Measurements from ENCODE around the gene BLVRA. TPM values are rescaled to one million over a fixed set of nuclear protein-coding genes. Genes with fewer than 3 reads are reported as not detected.
"Not testable (repeated sequence)": the region's sequence is repeated elsewhere in the genome, so short reads cannot be mapped to it uniquely, and the experiment has no call there.

BLVRA gene, protein sequence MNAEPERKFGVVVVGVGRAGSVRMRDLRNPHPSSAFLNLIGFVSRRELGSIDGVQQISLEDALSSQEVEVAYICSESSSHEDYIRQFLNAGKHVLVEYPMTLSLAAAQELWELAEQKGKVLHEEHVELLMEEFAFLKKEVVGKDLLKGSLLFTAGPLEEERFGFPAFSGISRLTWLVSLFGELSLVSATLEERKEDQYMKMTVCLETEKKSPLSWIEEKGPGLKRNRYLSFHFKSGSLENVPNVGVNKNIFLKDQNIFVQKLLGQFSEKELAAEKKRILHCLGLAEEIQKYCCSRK
- 100 to 1,000 TPM in 2 of 4 donors, 10 to 100 TPM in 2; 60.4 to 105 (median 94.0) TPM for total RNA-seq
- 10 to 100 TPM; 22.9 to 35.4 (median 27.9) TPM for polyA plus RNA-seq

- no peak for TF ChIP-seq CTCF (IDR thresholded peaks at IDR 0.05)
- peak; percentile 49 to 80 (median 73) for TF ChIP-seq POLR2AphosphoS5 (IDR thresholded peaks at IDR 0.05)
- peak in 1 of 2 donors; percentile 21 for TF ChIP-seq POLR2A (IDR thresholded peaks at IDR 0.05)
- DNase-seq, result peak; percentile 85
These were observed at the start of gene BLVRA for GRCh38 chr7:43758029-43758821. Gene BLVRA, plus strand, starts transcription at chr7:43758680. Its CDS starts 12,479 bp downstream, at chr7:43771159.

GRCh38 chr7:43711503-43711902, 47.0 kb upstream of the BLVRA start:
- Histone ChIP-seq H3K9me3 (no peaks in the 10 kb centered on the region), H3K27me3 (no peaks in the 10 kb centered on the region), H3K4me3 (no peak overlapping the region), H3K27ac (no peak overlapping the region), H3K36me3 (no peaks in the 10 kb centered on the region), H3K4me1 (peaks cover 0 to 5% (median 0%) of the 10 kb centered on the region in 4 donors)
- TF ChIP-seq CTCF (IDR thresholded peaks at IDR 0.05) (no peak), EP300 (IDR thresholded peaks at IDR 0.05) (no peak), POLR2AphosphoS5 (IDR thresholded peaks at IDR 0.05) (no peak), POLR2A (IDR thresholded peaks at IDR 0.05) (no peak)
- intact Hi-C loops (cut with DNase I), result no loop called here
- WGBS, 2 donors, result 76 to 89% methylated on average over 1 of the region's 1 CpG
- DNase-seq, result no peak

More at GRCh38 chr7:43758029-43758821, at the start of gene BLVRA:
- peaks cover 0 to 28% (median 21%) of the 10 kb centered on the region in 4 donors for H3K4me1 ChIP-seq
- H3K4me3 ChIP-seq, result peak within 1 kb of the TSS; percentile 56 to 97 (median 82)
- no peaks in the 10 kb centered on the region for H3K27me3 ChIP-seq
- H3K27ac ChIP-seq, result peak within 1 kb of the TSS; percentile 81 to 91 (median 84)
- H3K36me3 ChIP-seq, result no peaks in the 10 kb centered on the region
- H3K9me3 ChIP-seq, result no peaks in the 10 kb centered on the region
- intact Hi-C loops (cut with DNase I), result loop anchor here (2.0 kb wide), 1 partner anchor 25 kb away; no protein-coding TSS in a partner anchor
- WGBS, 2 donors, result 4 to 6% methylated on average over 67 of the region's 67 CpGs

DNA sequence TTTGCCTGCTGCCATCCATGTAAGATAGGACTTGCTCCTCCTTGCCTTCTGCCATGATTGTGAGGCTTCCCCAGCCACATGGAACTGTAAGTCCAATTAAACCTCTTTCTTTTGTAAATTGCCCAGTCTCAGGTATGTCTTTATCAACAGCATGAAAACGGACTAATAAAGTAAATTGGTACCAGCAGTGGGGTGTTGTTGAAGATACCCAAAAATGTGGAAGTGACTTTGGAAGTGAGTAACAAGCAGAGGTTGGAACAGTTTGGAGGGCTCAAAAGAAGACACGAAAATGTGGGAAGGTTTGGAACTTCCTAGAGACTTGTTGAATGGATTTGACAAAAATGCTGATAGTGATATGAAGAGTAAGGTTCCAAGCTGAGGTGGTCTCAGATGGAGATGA, 42.5 kb upstream of the BLVRA start:
- H3K27me3 ChIP-seq; DNase-seq; H3K27ac ChIP-seq; H3K9me3 ChIP-seq; H3K36me3 ChIP-seq; H3K4me3 ChIP-seq; intact Hi-C loops (cut with DNase I); H3K4me1 ChIP-seq: not testable (repeated sequence)
- WGBS, 2 donors, result 95 to 96% methylated on average over 2 of the region's 2 CpGs

DNA sequence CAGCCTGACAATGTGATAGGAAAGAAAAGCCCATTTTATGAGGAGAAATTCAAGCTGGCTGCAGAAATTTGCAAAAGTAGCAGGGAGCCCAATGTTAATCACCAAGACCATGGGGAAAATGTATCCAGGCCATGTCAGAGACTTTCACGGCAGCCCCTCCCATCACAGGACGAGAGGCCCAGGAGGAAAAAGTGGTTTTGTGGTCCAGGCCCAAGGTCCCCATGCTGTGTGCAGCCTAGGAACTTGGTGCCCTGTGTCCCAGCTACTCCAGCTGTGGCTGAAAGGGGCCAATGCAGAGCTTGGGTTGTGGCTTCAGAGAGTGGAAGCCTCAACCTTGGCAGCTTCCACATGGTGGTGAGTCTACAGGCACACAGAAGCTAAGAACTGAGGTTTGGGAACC, 41.9 kb upstream of the BLVRA start:
- no peak for DNase-seq
- Histone ChIP-seq H3K9me3 (no peaks in the 10 kb centered on the region), H3K27me3 (no peaks in the 10 kb centered on the region), H3K36me3 (no peaks in the 10 kb centered on the region), H3K27ac (no peak overlapping the region), H3K4me3 (no peak overlapping the region), H3K4me1 (peaks cover 0 to 6% (median 0%) of the 10 kb centered on the region in 4 donors)
- intact Hi-C loops (cut with DNase I), result no loop called here
- no peak for TF ChIP-seq POLR2A (IDR thresholded peaks at IDR 0.05)
- no peak for TF ChIP-seq EP300 (IDR thresholded peaks at IDR 0.05)
- no peak for TF ChIP-seq CTCF (IDR thresholded peaks at IDR 0.05)
- TF ChIP-seq POLR2AphosphoS5 (IDR thresholded peaks at IDR 0.05), result no peak
- WGBS, 2 donors, result 80 to 89% methylated on average over 2 of the region's 2 CpGs

DNA sequence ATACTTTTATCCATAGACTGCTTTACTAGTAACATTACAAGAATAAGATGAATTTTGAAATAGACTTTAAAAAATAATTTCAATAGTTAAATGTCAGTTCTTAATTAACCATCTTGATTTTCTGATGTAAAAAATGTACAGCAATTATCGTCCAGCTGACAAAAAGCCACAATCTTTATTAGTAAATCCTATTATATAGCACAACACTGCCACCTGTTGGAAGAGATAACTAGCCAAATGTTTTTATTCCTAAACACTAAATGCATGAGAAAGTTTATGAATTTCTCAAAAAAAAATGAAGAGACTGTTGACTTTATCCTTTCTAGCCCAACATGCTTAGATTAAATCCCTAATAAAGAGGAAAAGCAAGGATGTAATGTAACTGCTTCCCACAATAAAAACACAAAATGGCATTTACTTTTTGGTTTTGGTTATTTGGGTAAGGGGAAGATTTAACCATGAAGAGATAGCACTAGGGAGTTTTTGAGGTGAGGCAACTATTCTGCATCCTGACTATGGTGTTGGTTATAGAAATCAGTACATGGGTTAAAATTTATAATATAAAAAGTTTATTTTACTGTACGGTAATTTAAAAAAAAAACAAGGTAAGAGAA, 37.2 kb upstream of the BLVRA start:
- 38 to 43% methylated on average over 2 of the region's 2 CpGs for WGBS, 2 donors
- no peak for TF ChIP-seq EP300 (IDR thresholded peaks at IDR 0.05)
- TF ChIP-seq CTCF (IDR thresholded peaks at IDR 0.05), result peak; percentile 27 to 67 (median 45)
- H3K9me3 ChIP-seq, result no peaks in the 10 kb centered on the region

More for the DNA sequence above, 37.2 kb upstream of the BLVRA start:
- intact Hi-C loops (cut with DNase I), result loop anchor here (1.0 kb wide), 2 partner anchors 118 to 139 kb away; no protein-coding TSS in a partner anchor
- Histone ChIP-seq H3K27me3 (no peaks in the 10 kb centered on the region), H3K4me1 (peaks cover 0 to 29% (median 16%) of the 10 kb centered on the region in 4 donors), H3K4me3 (no peak overlapping the region), H3K36me3 (no peaks in the 10 kb centered on the region), H3K27ac (no peak overlapping the region)
- DNase-seq, result no peak
